ENCODE results near the gene WDR17.

WDR17 gene

DNA sequence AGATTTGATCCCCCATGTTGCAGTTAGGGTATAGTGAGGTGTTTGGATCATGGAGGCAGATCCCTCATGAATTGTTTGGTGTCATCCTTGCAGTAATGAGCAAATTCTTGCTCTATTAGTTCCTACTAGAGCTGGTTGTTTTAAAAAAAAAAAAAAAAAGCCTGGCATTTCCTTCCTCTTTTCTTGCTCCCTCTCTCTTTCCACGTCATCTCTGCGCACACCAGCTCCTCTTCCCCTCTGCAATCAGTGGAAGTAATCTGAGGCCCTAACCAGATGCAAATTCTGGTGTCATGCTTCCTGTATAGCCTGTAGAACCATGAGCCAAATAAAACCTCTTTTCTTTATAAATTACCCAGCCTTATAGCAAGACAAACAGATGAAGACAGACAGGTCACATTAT is 24.5 kb downstream of the WDR17 start:
- no peak for TF ChIP-seq CTCF (IDR thresholded peaks at IDR 0.05)

GRCh38 chr4:176099314-176099713 is 33.7 kb downstream of the WDR17 start:
- no peaks in the 10 kb centered on the region for H3K4me1 ChIP-seq
- no peak for DNase-seq
- no peaks in the 10 kb centered on the region for H3K27me3 ChIP-seq
- H3K4me3 ChIP-seq: no peak overlapping the region
- H3K9me3 ChIP-seq: peaks cover 0 to 6% (median 0%) of the 10 kb centered on the region in 3 donors
- no peak overlapping the region for H3K27ac ChIP-seq
- TF ChIP-seq CTCF (IDR thresholded peaks at IDR 0.05): no peak
- no peaks in the 10 kb centered on the region for H3K36me3 ChIP-seq
- intact Hi-C loops (cut with DNase I; ENCODE audit: low total_unique reads): no loop called here

More for the DNA sequence above, 24.5 kb downstream of the WDR17 start:
- H3K36me3 ChIP-seq: no peaks in the 10 kb centered on the region
- intact Hi-C loops (cut with DNase I; ENCODE audit: low total_unique reads): no loop called here
- DNase-seq: peak in 1 of 2 donors; percentile 20
- H3K4me3 ChIP-seq: no peak overlapping the region
- H3K27ac ChIP-seq: no peak overlapping the region
- no peaks in the 10 kb centered on the region for H3K9me3 ChIP-seq
- H3K27me3 ChIP-seq: no peaks in the 10 kb centered on the region
- no peaks in the 10 kb centered on the region for H3K4me1 ChIP-seq

- H3K4me3 ChIP-seq: no peak overlapping the region
- no peak for DNase-seq
- intact Hi-C loops (cut with DNase I; ENCODE audit: low total_unique reads): no loop called here
Measured at GRCh38 chr4:176102414-176103063, 36.9 kb downstream of the WDR17 start.

GRCh38 chr4:176107695-176108094 is 42.1 kb downstream of the WDR17 start:
- TF ChIP-seq CTCF (IDR thresholded peaks at IDR 0.05): no peak

More at GRCh38 chr4:176102414-176103063, 36.9 kb downstream of the WDR17 start:
- H3K27me3 ChIP-seq: no peaks in the 10 kb centered on the region
- H3K4me1 ChIP-seq: no peaks in the 10 kb centered on the region
- H3K27ac ChIP-seq: no peak overlapping the region
- no peak for TF ChIP-seq CTCF (IDR thresholded peaks at IDR 0.05)
- H3K36me3 ChIP-seq: no peaks in the 10 kb centered on the region
- H3K9me3 ChIP-seq: peaks cover 0 to 6% (median 0%) of the 10 kb centered on the region in 3 donors

GRCh38 chr4:176123710-176124407 is 58.2 kb downstream of the WDR17 start:
- Histone ChIP-seq H3K9me3 (no peaks in the 10 kb centered on the region), H3K4me3 (no peak overlapping the region), H3K27me3 (no peaks in the 10 kb centered on the region), H3K27ac (no peak overlapping the region), H3K36me3 (no peaks in the 10 kb centered on the region), H3K4me1 (no peaks in the 10 kb centered on the region)
- DNase-seq: peak in 1 of 2 donors; percentile 20
- intact Hi-C loops (cut with DNase I; ENCODE audit: low total_unique reads): no loop called here
- TF ChIP-seq CTCF (IDR thresholded peaks at IDR 0.05): peak; percentile 21 to 30

More at GRCh38 chr4:176107695-176108094, 42.1 kb downstream of the WDR17 start:
- intact Hi-C loops (cut with DNase I; ENCODE audit: low total_unique reads): no loop called here
- Histone ChIP-seq H3K36me3 (no peaks in the 10 kb centered on the region), H3K27me3 (no peaks in the 10 kb centered on the region), H3K9me3 (peaks cover 0 to 6% (median 0%) of the 10 kb centered on the region in 3 donors), H3K4me1 (no peaks in the 10 kb centered on the region), H3K4me3 (no peak overlapping the region), H3K27ac (no peak overlapping the region)
- DNase-seq: no peak

Data from tibial artery (tissue), 4 donors.